SU-DHL-6 (cell line): ENCODE measurements around the gene DLL4.

ENCODE experiments used
- H2AFZ ChIP-seq: fragments of 200-600 bp; sonication (generic); 2 replicates; pipeline ENCODE4 v1.6.1; 2014; ENCODE audit warnings: low read depth, mild to moderate bottlenecking, moderate library complexity, mixed read lengths, antibody characterized with exemption, low read length; ENCODE audit not compliant: severe bottlenecking
- H3F3A ChIP-seq: fragments of 200-600 bp; shearing (Covaris generic); 2 replicates; pipeline ENCODE4 v1.6.0; 2016; ENCODE audit warnings: antibody characterized with exemption, mild to moderate bottlenecking; ENCODE audit not compliant: insufficient read depth
- H3K27ac ChIP-seq: fragments of 200-600 bp; sonication (generic); 2 replicates; pipeline ENCODE4 v1.5.1; 2016; ENCODE audit warnings: low read depth, mild to moderate bottlenecking, low read length, moderate library complexity, mixed read lengths
- H3K27me3 ChIP-seq: fragments of 200-600 bp; sonication (generic), shearing (Covaris generic); 2 replicates; pipeline ENCODE4 v1.6.0; 2014; ENCODE audit warnings: mild to moderate bottlenecking, low read length
- H3K36me3 ChIP-seq: fragments of 200-600 bp; sonication (generic); 2 replicates; pipeline ENCODE4 v1.6.1; 2014; ENCODE audit warnings: mild to moderate bottlenecking, low read length, mixed read lengths
- H3K4me2 ChIP-seq: fragments of 300-600, 200-600 bp; shearing (Covaris generic), sonication (generic); 2 replicates; pipeline ENCODE4 v1.6.0; 2014; ENCODE audit warnings: low read length, low read depth, mild to moderate bottlenecking; ENCODE audit not compliant: poor library complexity, severe bottlenecking
- H3K4me3 ChIP-seq: fragments of 200-600 bp; sonication (generic); 2 replicates; pipeline ENCODE4 v1.5.1; 2014; ENCODE audit warnings: antibody characterized with exemption, low read length, mild to moderate bottlenecking, mixed read lengths; ENCODE audit not compliant: insufficient read depth, poor library complexity, severe bottlenecking
- H3K79me2 ChIP-seq: fragments of 200-600 bp; sonication (generic); 2 replicates; pipeline ENCODE4 v1.6.1; 2014; ENCODE audit warnings: mild to moderate bottlenecking, low read length, moderate library complexity; ENCODE audit not compliant: insufficient read depth
- H3K9ac ChIP-seq: fragments of 200-600 bp; sonication (generic); 2 replicates; pipeline ENCODE4 v1.7.0; 2014; ENCODE audit warnings: mild to moderate bottlenecking, low read length
- H3K9me2 ChIP-seq: fragments of 200-600 bp; sonication (generic); replicated peaks from 2 replicates; pipeline ENCODE4 v1.6.1; 2014; ENCODE audit warnings: low read length; ENCODE audit not compliant: insufficient read depth
- H3K9me3 ChIP-seq: fragments of 200-600 bp; sonication (generic); 2 replicates; pipeline ENCODE4 v1.6.1; 2014; ENCODE audit warnings: low read length, mixed read lengths; ENCODE audit not compliant: insufficient read depth
- H4K20me1 ChIP-seq: fragments of 200-600 bp; sonication (generic); 2 replicates; pipeline ENCODE4 v1.6.1; 2014; ENCODE audit warnings: low read depth, mild to moderate bottlenecking, antibody characterized with exemption, low read length, moderate library complexity, mixed read lengths
- CTCF ChIP-seq: fragments of 200-600 bp; sonication (generic); IDR thresholded peaks from one replicate; pipeline ENCODE4 v1.5.1; 2017; ENCODE audit warnings: antibody characterized with exemption, mild to moderate bottlenecking, low read length, moderate library complexity; ENCODE audit not compliant: insufficient read depth, poor library complexity, severe bottlenecking
- EZH2phosphoT487 ChIP-seq: fragments of 200-600 bp; sonication (generic), shearing (Covaris generic); conservative IDR thresholded peaks from 2 replicates; pipeline ENCODE4 v1.6.1; 2018; ENCODE audit warnings: mild to moderate bottlenecking, antibody characterized with exemption, low read length, moderate library complexity, mixed read lengths

DLL4 gene

GRCh38 chr15:40942337-40942854, 13.3 kb downstream of the DLL4 start:
- H3K36me3 ChIP-seq, result no peaks in the 10 kb centered on the region
- no peaks in the 10 kb centered on the region for H4K20me1 ChIP-seq
- H3K9ac ChIP-seq, result peak overlapping the region; percentile 65
- TF ChIP-seq EZH2phosphoT487, result no peak
- no peak for TF ChIP-seq CTCF
- no peaks in the 10 kb centered on the region for H3K27me3 ChIP-seq
- H3F3A ChIP-seq, result no peaks in the 10 kb centered on the region
- H3K4me3 ChIP-seq, result peak overlapping the region; percentile 51
- no peaks in the 10 kb centered on the region for H3K79me2 ChIP-seq
- H3K9me2 ChIP-seq, result no peaks in the 10 kb centered on the region
- no peaks in the 10 kb centered on the region for H3K9me3 ChIP-seq
- H3K27ac ChIP-seq, result no peak overlapping the region
- H3K4me2 ChIP-seq, result peak overlapping the region; percentile 62
- peak overlapping the region; percentile 95 for H2AFZ ChIP-seq

DNA sequence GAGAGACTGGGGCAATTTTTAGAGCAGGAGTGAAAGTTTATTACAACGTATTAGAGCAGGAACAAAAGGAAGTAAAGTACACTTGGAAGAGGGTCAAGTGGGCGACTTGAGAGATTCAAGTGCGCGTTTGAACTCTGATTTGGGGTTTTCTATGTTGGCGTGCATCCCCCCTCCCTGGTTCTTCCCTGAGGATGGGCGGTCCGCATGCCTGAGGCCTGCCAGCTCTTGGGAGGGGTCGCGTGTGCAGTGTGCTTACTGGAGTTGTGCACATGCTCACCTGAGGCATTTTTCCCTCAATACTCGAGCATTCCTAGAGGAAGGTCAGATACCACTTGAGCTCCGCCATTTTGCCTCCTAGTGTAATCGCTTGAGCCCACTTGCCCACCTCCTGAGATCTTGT, 13.7 kb downstream of the DLL4 start:
- H3K4me2 ChIP-seq, result peak overlapping the region; percentile 62
- no peak overlapping the region for H3K9ac ChIP-seq
- TF ChIP-seq EZH2phosphoT487, result no peak
- TF ChIP-seq CTCF, result no peak
- no peaks in the 10 kb centered on the region for H3K36me3 ChIP-seq
- H3K9me2 ChIP-seq, result no peaks in the 10 kb centered on the region
- no peaks in the 10 kb centered on the region for H3K9me3 ChIP-seq
- no peaks in the 10 kb centered on the region for H3K79me2 ChIP-seq
- no peak overlapping the region for H2AFZ ChIP-seq
- no peaks in the 10 kb centered on the region for H3F3A ChIP-seq
- no peaks in the 10 kb centered on the region for H3K27me3 ChIP-seq
- H3K4me3 ChIP-seq, result no peak overlapping the region
- no peak overlapping the region for H3K27ac ChIP-seq
- no peaks in the 10 kb centered on the region for H4K20me1 ChIP-seq

DNA sequence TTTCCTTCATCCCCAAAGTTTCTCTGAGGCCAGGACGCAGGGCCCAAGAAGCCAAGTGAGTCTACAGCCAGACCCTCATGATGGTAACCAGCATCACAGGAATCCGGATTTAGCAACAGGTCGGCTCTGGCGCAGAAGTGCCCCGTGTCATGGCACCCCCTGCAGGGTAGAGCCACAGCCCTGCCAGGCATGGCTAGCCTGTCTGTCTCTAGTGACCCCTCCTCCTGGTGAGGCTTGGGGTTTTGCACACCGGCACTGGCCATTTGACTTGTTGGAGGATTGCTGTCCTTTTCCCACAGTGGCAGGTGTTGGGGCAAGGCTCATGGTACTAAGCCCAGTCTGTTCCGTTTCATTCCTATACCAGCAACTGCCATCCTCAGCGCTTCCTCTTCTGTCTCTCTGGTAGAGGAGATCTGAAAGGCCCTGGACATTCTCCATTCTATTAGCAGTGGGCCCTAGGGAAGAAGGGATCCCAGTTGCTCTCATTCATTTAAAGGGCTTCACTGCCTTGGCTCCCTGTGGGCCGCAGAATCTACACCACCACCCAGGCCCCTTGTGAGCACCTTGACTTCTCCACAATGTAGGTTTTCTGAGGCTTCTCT, 14.7 kb downstream of the DLL4 start:
- Histone ChIP-seq H2AFZ (no peak overlapping the region), H3K27me3 (no peaks in the 10 kb centered on the region), H3K27ac (no peak overlapping the region), H3K9ac (no peak overlapping the region), H3K79me2 (no peaks in the 10 kb centered on the region), H3K4me3 (no peak overlapping the region), H3K36me3 (no peaks in the 10 kb centered on the region), H3K9me2 (no peaks in the 10 kb centered on the region), H3F3A (no peaks in the 10 kb centered on the region), H4K20me1 (no peaks in the 10 kb centered on the region), H3K4me2 (no peak overlapping the region), H3K9me3 (no peaks in the 10 kb centered on the region)
- TF ChIP-seq CTCF (no peak), EZH2phosphoT487 (no peak)
